ENCODE results near the gene PARD3. TPM values are rescaled to one million over a fixed set of nuclear protein-coding genes. Genes with fewer than 3 reads are reported as not detected.

Gene PARD3
- total and polyA plus RNA-seq, 8 donors = 25.6 to 54.5 (median 47.8) TPM

- DNase-seq (peak in 1 of 4 donors; percentile 68), ATAC-seq (no peak)
- Histone ChIP-seq H3K4me3 (no peak overlapping the region), H3K27ac (no peak overlapping the region), H3K27me3 (no peaks in the 10 kb centered on the region), H3K9me3 (no peaks in the 10 kb centered on the region), H3K36me3 (no peaks in the 10 kb centered on the region), H3K4me1 (peaks cover 0 to 9% of the 10 kb centered on the region in 2 donors)
- TF ChIP-seq, protein P1, sequence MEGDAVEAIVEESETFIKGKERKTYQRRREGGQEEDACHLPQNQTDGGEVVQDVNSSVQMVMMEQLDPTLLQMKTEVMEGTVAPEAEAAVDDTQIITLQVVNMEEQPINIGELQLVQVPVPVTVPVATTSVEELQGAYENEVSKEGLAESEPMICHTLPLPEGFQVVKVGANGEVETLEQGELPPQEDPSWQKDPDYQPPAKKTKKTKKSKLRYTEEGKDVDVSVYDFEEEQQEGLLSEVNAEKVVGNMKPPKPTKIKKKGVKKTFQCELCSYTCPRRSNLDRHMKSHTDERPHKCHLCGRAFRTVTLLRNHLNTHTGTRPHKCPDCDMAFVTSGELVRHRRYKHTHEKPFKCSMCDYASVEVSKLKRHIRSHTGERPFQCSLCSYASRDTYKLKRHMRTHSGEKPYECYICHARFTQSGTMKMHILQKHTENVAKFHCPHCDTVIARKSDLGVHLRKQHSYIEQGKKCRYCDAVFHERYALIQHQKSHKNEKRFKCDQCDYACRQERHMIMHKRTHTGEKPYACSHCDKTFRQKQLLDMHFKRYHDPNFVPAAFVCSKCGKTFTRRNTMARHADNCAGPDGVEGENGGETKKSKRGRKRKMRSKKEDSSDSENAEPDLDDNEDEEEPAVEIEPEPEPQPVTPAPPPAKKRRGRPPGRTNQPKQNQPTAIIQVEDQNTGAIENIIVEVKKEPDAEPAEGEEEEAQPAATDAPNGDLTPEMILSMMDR (IDR thresholded peaks at IDR 0.05) = no peak
- intact Hi-C loops (cut with DNase I) = no loop called here
Observed at GRCh38 chr10:34104829-34105572, 710.1 kb downstream of the PARD3 start.

- Histone ChIP-seq H3K36me3 (no peaks in the 10 kb centered on the region), H3K27ac (peak overlapping the region in 1 of 2 donors; percentile 58), H3K9me3 (no peaks in the 10 kb centered on the region), H3K27me3 (no peaks in the 10 kb centered on the region), H3K4me1 (peaks cover 0 to 9% of the 10 kb centered on the region in 2 donors), H3K4me3 (no peak overlapping the region)
- intact Hi-C loops (cut with DNase I) = no loop called here
- ATAC-seq (peak; percentile 29), DNase-seq (peak in 2 of 4 donors; percentile 79 to 84)
- TF ChIP-seq, protein P1 (IDR thresholded peaks at IDR 0.05) = no peak
Observed at GRCh38 chr10:34102893-34103506, 712.1 kb downstream of the PARD3 start.

GRCh38 chr10:34102237-34102673 lies 712.8 kb downstream of the PARD3 start:
- peak; percentile 79 for ATAC-seq

GRCh38 chr10:34101001-34101400 lies 714.1 kb downstream of the PARD3 start:
- H3K4me1 ChIP-seq = peaks cover 0 to 9% of the 10 kb centered on the region in 2 donors
- ATAC-seq = no peak
- H3K9me3 ChIP-seq = peaks cover 0 to 7% of the 10 kb centered on the region in 2 donors
- H3K27ac ChIP-seq = peak overlapping the region in 1 of 2 donors; percentile 58
- intact Hi-C loops (cut with DNase I) = no loop called here
- DNase-seq = no peak
- TF ChIP-seq, protein P1 (IDR thresholded peaks at IDR 0.05) = no peak
- no peaks in the 10 kb centered on the region for H3K27me3 ChIP-seq
- H3K36me3 ChIP-seq = no peaks in the 10 kb centered on the region
- H3K4me3 ChIP-seq = no peak overlapping the region

More at GRCh38 chr10:34102237-34102673, 712.8 kb downstream of the PARD3 start:
- no peaks in the 10 kb centered on the region for H3K9me3 ChIP-seq
- no peaks in the 10 kb centered on the region for H3K27me3 ChIP-seq
- H3K27ac ChIP-seq = peak overlapping the region; percentile 42 to 58
- H3K4me3 ChIP-seq = no peak overlapping the region
- peak in 3 of 4 donors; percentile 64 to 75 (median 72) for DNase-seq
- intact Hi-C loops (cut with DNase I) = no loop called here
- peaks cover 0 to 9% of the 10 kb centered on the region in 2 donors for H3K4me1 ChIP-seq
- TF ChIP-seq, protein P1 (IDR thresholded peaks at IDR 0.05) = no peak
- H3K36me3 ChIP-seq = no peaks in the 10 kb centered on the region
